Gastrocnemius medialis (tissue), 4 donors: ENCODE data around the gene SPPL3. TPM values are rescaled to one million over a fixed set of nuclear protein-coding genes. Genes with fewer than 3 reads are reported as not detected.
A peak's percentile ranks its signal among the peaks of the same experiment; 100 is the strongest.

ENCODE experiments used
- ATAC-seq, 2 donors: fragments of 150-250 bp; one replicate each; pipeline ENCODE4 v1.9.1; 2016
- DNase-seq, 2 donors: peaks; one replicate each; pipeline ENCODE4 v3.0.0-alpha.2; 2019
- H3K27ac ChIP-seq, 4 donors: fragments of 200-600 bp; sonication (generic); 1 replicate in 1 of 4; 2 replicates in 3 of 4; pipeline ENCODE4 v1.5.1; 2016 to 2018; ENCODE audit warnings: mild to moderate bottlenecking in 2 of 4, moderate library complexity in 1 of 4
- H3K27me3 ChIP-seq, 3 donors: fragments of 200-600 bp; sonication (generic) in 2 of 3; 1 replicate in 1 of 3; 2 replicates in 2 of 3; pipeline versions ENCODE4 v1.5.1 to v1.6.0; 2016 to 2019; ENCODE audit warnings: mild to moderate bottlenecking in 1 of 3, moderate library complexity in 1 of 3
- H3K36me3 ChIP-seq, 2 donors: fragments of 200-600 bp; sonication (generic) in 1 of 2; one replicate each; pipeline ENCODE4 v1.5.1; 2017 to 2018
- H3K4me1 ChIP-seq, 2 donors: fragments of 200-600 bp; sonication (generic) in 1 of 2; one replicate each; pipeline ENCODE4 v1.5.1; 2016 to 2017; ENCODE audit warnings: mild to moderate bottlenecking in 2 of 2
- H3K4me3 ChIP-seq, 4 donors: fragments of 200-600 bp; sonication (generic) in 3 of 4; 1 replicate in 1 of 4; 2 replicates in 3 of 4; pipeline ENCODE4 v1.5.1; 2016 to 2019; ENCODE audit warnings: mild to moderate bottlenecking in 2 of 4
- H3K9me3 ChIP-seq, 3 donors: fragments of 200-600 bp; sonication (generic) in 2 of 3; 1 replicate in 1 of 3; 2 replicates in 2 of 3; pipeline ENCODE4 v1.5.1; 2016 to 2019
- POLR2A ChIP-seq, 2 donors: fragments of 450-650 bp; IDR thresholded peaks; one replicate each; pipeline ENCODE4 v1.6.1; 2017; ENCODE audit warnings: antibody characterized with exemption in 2 of 2, mild to moderate bottlenecking in 2 of 2, moderate library complexity in 2 of 2
- in situ Hi-C, 4 donors: fragments of 200-750 bp; cut with MboI; loops; one replicate each; pipeline versions ENCODE4 v1.15.0 to v1.8.0; 2017; ENCODE audit warnings: low sequenced_read_pairs in 4 of 4
- intact Hi-C: fragments of 100-400 bp; cut with DNase I; formaldehyde crosslinking; loops from one replicate; pipeline ENCODE4 v1.15.1; 2023; ENCODE audit warnings: low total_unique reads
- total RNA-seq, 4 donors: library from RNA; depleted of rRNA; stranded (reverse); fragments of >200 nt; gene quantifications; one replicate each; pipeline versions ENCODE4 v1.1.0 to v1.2.3, GENCODE V29; 2016
- TF ChIP-seq, protein P1 (sequence below), 5 experiments: fragments of 450-650 bp in 3 of 5; fragments of 200-600 bp in 2 of 5; sonication (generic) in 2 of 5; IDR thresholded peaks in 4 of 5; conservative IDR thresholded peaks in 1 of 5; 1 replicate in 4 of 5; 2 replicates in 1 of 5; pipeline ENCODE4 v1.5.1; 2016 to 2019; ENCODE audit warnings: antibody characterized with exemption in 5 of 5, mild to moderate bottlenecking in 3 of 5, moderate library complexity in 3 of 5

SPPL3 gene
- total RNA-seq, 4 donors from 2014 or later: 10.1 to 21.3 (median 10.6) TPM

DNA sequence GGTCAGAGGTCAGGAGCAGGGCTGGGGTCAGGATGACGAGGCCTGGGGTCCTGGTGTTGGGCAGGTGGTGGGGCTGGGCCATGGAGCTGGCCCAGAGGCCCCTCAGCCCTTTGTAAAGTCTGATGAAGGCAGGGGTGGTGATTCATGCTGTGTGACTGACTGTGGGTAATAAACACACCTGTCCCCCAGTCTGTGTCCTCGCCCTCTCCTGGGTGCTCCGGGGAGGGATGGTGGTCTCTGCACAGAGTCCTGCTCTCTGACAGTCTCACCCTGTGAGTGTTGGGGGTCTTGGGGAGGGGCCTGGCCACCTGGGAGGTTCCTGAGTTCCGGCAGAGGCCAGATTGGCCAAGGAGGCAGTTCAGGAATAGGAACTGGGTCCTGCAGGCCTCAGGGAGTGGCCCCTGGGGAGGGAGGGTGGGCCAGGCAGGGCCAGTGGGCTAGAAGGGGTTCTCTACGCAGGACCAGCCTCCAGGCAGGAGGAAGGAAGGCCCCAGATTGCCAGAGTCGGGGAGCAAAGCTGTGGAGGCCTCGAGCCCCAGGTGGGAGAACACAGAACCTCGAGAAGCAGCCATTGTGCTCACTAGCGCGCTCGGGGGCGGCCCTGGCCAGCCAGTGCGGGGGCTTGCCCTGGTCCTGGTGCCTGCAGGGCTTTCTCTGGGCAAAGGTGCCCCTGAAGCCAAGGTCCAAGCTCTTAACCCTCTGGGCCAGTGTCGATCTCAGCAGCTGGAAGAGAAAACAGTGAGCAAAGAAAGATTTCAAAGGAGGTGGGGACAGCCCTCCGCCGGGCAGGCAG lies 164.1 kb downstream of the SPPL3 start:
- Histone ChIP-seq H3K36me3 (peaks cover 0 to 9% of the 10 kb centered on the region in 2 donors), H3K27me3 (no peaks in the 10 kb centered on the region), H3K4me1 (peaks cover 0 to 8% of the 10 kb centered on the region in 2 donors), H3K9me3 (no peaks in the 10 kb centered on the region), H3K27ac (peak overlapping the region in 3 of 4 donors; percentile 16 to 50 (median 30)), H3K4me3 (no peak overlapping the region)
- ATAC-seq (no peak), DNase-seq (no peak)
- no peak for TF ChIP-seq POLR2A (IDR thresholded peaks at IDR 0.05)
- TF ChIP-seq, protein P1, sequence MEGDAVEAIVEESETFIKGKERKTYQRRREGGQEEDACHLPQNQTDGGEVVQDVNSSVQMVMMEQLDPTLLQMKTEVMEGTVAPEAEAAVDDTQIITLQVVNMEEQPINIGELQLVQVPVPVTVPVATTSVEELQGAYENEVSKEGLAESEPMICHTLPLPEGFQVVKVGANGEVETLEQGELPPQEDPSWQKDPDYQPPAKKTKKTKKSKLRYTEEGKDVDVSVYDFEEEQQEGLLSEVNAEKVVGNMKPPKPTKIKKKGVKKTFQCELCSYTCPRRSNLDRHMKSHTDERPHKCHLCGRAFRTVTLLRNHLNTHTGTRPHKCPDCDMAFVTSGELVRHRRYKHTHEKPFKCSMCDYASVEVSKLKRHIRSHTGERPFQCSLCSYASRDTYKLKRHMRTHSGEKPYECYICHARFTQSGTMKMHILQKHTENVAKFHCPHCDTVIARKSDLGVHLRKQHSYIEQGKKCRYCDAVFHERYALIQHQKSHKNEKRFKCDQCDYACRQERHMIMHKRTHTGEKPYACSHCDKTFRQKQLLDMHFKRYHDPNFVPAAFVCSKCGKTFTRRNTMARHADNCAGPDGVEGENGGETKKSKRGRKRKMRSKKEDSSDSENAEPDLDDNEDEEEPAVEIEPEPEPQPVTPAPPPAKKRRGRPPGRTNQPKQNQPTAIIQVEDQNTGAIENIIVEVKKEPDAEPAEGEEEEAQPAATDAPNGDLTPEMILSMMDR (IDR thresholded peaks at IDR 0.05 in 4 of 5, conservative IDR thresholded peaks at IDR 0.05 in 1 of 5): no peak
- in situ Hi-C loops (no loop called here), intact Hi-C loops (no loop called here)

- H3K36me3 ChIP-seq: peaks cover 0 to 11% of the 10 kb centered on the region in 2 donors
- H3K4me3 ChIP-seq: no peak overlapping the region
- DNase-seq: no peak
- TF ChIP-seq POLR2A (IDR thresholded peaks at IDR 0.05): no peak
- TF ChIP-seq, protein P1 (IDR thresholded peaks at IDR 0.05 in 4 of 5, conservative IDR thresholded peaks at IDR 0.05 in 1 of 5): no peak
- no peaks in the 10 kb centered on the region for H3K9me3 ChIP-seq
- no peaks in the 10 kb centered on the region for H3K27me3 ChIP-seq
- no peak for ATAC-seq
- peak overlapping the region in 3 of 4 donors; percentile 8 to 55 (median 30) for H3K27ac ChIP-seq
- in situ Hi-C loops (no loop called here), intact Hi-C loops (no loop called here)
- peaks cover 0 to 8% of the 10 kb centered on the region in 2 donors for H3K4me1 ChIP-seq
These were observed 165.0 kb downstream of the SPPL3 start for GRCh38 chr12:120739031-120739762.

GRCh38 chr12:120738252-120739030 lies 165.7 kb downstream of the SPPL3 start:
- Histone ChIP-seq H3K27ac (peak overlapping the region in 3 of 4 donors; percentile 15 to 55 (median 18)), H3K4me3 (no peak overlapping the region), H3K9me3 (no peaks in the 10 kb centered on the region), H3K27me3 (no peaks in the 10 kb centered on the region), H3K4me1 (peaks cover 0 to 8% of the 10 kb centered on the region in 2 donors), H3K36me3 (peaks cover 0 to 17% of the 10 kb centered on the region in 2 donors)
- DNase-seq (peak in 1 of 2 donors; percentile 51), ATAC-seq (no peak)
- in situ Hi-C loops (no loop called here), intact Hi-C loops (no loop called here)
- no peak for TF ChIP-seq POLR2A (IDR thresholded peaks at IDR 0.05)

- Histone ChIP-seq H3K4me1 (peaks cover 0 to 8% of the 10 kb centered on the region in 2 donors), H3K27me3 (no peaks in the 10 kb centered on the region), H3K27ac (peak overlapping the region in 1 of 4 donors; percentile 55), H3K9me3 (no peaks in the 10 kb centered on the region), H3K4me3 (no peak overlapping the region), H3K36me3 (peaks cover 0 to 17% of the 10 kb centered on the region in 2 donors)
- TF ChIP-seq POLR2A (IDR thresholded peaks at IDR 0.05): no peak
- TF ChIP-seq, protein P1 (IDR thresholded peaks at IDR 0.05 in 4 of 5, conservative IDR thresholded peaks at IDR 0.05 in 1 of 5): no peak
- intact Hi-C loops: no loop called here
- no peak for ATAC-seq
- in situ Hi-C loops: no loop called here
- DNase-seq: no peak
These were observed 166.5 kb downstream of the SPPL3 start for GRCh38 chr12:120737557-120738251.
